K562 (cell line): ENCODE data around the gene TSPAN14. TPM values are rescaled to one million over a fixed set of nuclear protein-coding genes. Genes with fewer than 3 reads are reported as not detected.

Experiments used
- HDAC8 ChIP-seq: fragments of 450-650 bp; IDR thresholded peaks from 2 replicates; pipeline ENCODE4 v1.6.1; 2016; ENCODE audit warnings: mild to moderate bottlenecking, missing genetic modification characterization, moderate library complexity, missing compliant biosample characterization
- MTF1 ChIP-seq: fragments of 250-450 bp; sonication (Bioruptor Pico); IDR thresholded peaks from 2 replicates; pipeline ENCODE4 v1.9.0; 2021; ENCODE audit warnings: moderate library complexity, mild to moderate bottlenecking, inconsistent platforms, borderline replicate concordance
- OTX1 ChIP-seq: fragments of 450-650 bp; formaldehyde crosslinking; IDR thresholded peaks from 2 replicates; pipeline ENCODE4 v1.4.0; 2022; ENCODE audit warnings: mild to moderate bottlenecking
- PCBP2 ChIP-seq: fragments of 200-400 bp; formaldehyde crosslinking; IDR thresholded peaks from 2 replicates; pipeline ENCODE4 v1.6.1; 2018; ENCODE audit warnings: low read length, low read depth, mild to moderate bottlenecking, moderate library complexity; ENCODE audit not compliant: poor library complexity, severe bottlenecking
- RBM39 ChIP-seq: fragments of 200-400 bp; formaldehyde crosslinking; optimal IDR thresholded peaks from 2 replicates; pipeline ENCODE3; 2018; ENCODE audit warnings: low read depth, low read length
- ZNF165 ChIP-seq: fragments of 250-450 bp; sonication (Bioruptor Pico); IDR thresholded peaks from 2 replicates; pipeline ENCODE4 v1.4.0; 2020; ENCODE audit warnings: borderline replicate concordance
- ZNF384 ChIP-seq: IDR thresholded peaks from 2 replicates; pipeline ENCODE4 v1.6.1; 2012; ENCODE audit warnings: low read depth, low read length, improper control_type of control experiment
- polyA plus RNA-seq, 8 experiments: library from polyadenylated mRNA; depleted of rRNA in 4 of 8; stranded (reverse) in 5 of 8; unstranded in 3 of 8; fragments of >200 nt; fragmentation: Nextera tagmentation in 2 of 8; fragmentation: Illumina TruSeq in 1 of 8; extraction: Ambion mirVana in 2 of 8; extraction: Trizol in 1 of 8; gene quantifications; 2 replicates each; pipeline versions ENCODE4 v1.2.1 to v1.2.3, GENCODE V29; 2011 to 2014; ENCODE audit warnings: inconsistent platforms in 1 of 8, missing spikeins in 1 of 8
- total RNA-seq, 7 experiments: library from RNA; depleted of rRNA in 6 of 7; stranded (reverse); fragments of >200 nt in 6 of 7; fragmentation: Illumina TruSeq in 2 of 7; extraction: Trizol in 2 of 7; gene quantifications; 2 replicates each; pipeline versions ENCODE4 v1.2.1 to v1.2.3, GENCODE V29; 2011 to 2021; ENCODE audit warnings: low replicate concordance in 1 of 7
- TF ChIP-seq, protein P1 (sequence below), 2 experiments: IDR thresholded peaks; 2 replicates each; pipeline ENCODE4 v1.6.1; 2011; ENCODE audit warnings: borderline replicate concordance in 1 of 2, control low read depth in 1 of 2, low read depth in 1 of 2, low read length in 1 of 2, mild to moderate bottlenecking in 1 of 2, mixed read lengths in 1 of 2, moderate library complexity in 1 of 2; ENCODE audit not compliant: insufficient read depth in 1 of 2, insufficient read length in 1 of 2, poor library complexity in 1 of 2, severe bottlenecking in 1 of 2; ENCODE audit errors: extremely low read depth in 1 of 2
- TF ChIP-seq, protein P2 (sequence below): fragments of 200-800 bp; sonication (Bioruptor generic); IDR thresholded peaks from 2 replicates; pipeline ENCODE4 v1.6.1; 2017; ENCODE audit warnings: missing genetic modification characterization, missing compliant biosample characterization
- TF ChIP-seq, protein P3 (sequence below): fragments of 250-450 bp; sonication (Bioruptor Pico); IDR thresholded peaks from 2 replicates; pipeline ENCODE4 v1.5.0; 2020; ENCODE audit warnings: mild to moderate bottlenecking
- TF ChIP-seq, protein P4 (sequence below): fragments of 450-650 bp; IDR thresholded peaks from 2 replicates; pipeline ENCODE4 v1.6.1; 2016; ENCODE audit warnings: borderline replicate concordance
- TF ChIP-seq, protein P5 (sequence below): sonication (generic); formaldehyde crosslinking; IDR thresholded peaks from 2 replicates; pipeline ENCODE4 v1.8.0; 2022; ENCODE audit warnings: mild to moderate bottlenecking, low read depth, missing genetic modification reagents

The TSPAN14 gene
- total and polyA plus RNA-seq, 9 of the 15 experiments (the other 6 are each of a cell fraction or from before 2014, with no cell fraction given) = 5.8 to 92.9 (median 23.3) TPM

DNA sequence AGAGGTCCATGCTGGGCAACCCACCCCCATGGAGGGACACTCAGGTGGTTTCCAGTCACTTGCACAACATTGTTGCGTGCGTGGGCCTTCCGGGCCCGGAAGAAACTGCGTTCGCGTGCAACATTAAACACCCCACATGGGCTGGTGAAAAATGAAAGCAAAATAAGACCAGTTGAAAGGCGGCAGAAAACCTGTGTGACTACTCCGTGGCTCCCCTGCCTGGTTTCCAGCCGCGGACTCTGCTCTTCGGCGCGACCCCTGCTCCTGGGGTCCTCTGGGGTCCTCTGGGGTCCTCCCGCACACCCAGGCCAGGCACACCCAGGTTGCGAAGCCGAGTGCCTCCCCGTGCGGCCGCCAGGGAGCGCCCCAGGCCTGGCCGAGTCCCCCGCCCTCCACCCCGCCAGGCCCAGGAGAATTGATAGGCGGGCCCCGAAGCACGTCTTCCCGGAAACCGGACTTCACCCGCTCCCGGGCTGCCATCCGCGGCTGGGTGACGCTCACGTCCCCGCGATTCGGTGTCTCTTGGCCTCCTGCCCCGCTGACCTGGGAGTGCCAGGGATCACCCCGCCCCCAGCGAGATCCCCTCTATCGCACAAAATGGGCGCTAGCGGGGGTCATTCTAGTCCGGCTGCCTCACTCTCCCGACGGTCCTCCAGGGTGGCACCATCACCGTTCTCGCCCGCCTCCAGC lies 81.7 kb downstream of the TSPAN14 start (continued):
- TF ChIP-seq, protein P1, sequence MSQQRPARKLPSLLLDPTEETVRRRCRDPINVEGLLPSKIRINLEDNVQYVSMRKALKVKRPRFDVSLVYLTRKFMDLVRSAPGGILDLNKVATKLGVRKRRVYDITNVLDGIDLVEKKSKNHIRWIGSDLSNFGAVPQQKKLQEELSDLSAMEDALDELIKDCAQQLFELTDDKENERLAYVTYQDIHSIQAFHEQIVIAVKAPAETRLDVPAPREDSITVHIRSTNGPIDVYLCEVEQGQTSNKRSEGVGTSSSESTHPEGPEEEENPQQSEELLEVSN (IDR thresholded peaks at IDR 0.05; ENCODE audit: borderline replicate concordance in 1 of 2, extremely low read depth in 1 of 2, insufficient read depth in 1 of 2, insufficient read length in 1 of 2, low read depth in 1 of 2, low read length in 1 of 2, poor library complexity in 1 of 2, severe bottlenecking in 1 of 2) = peak; percentile 50 to 87
- TF ChIP-seq ZNF165 (CRISPR knock-in tag) = no peak
- no peak for TF ChIP-seq PCBP2
- TF ChIP-seq, protein P2, sequence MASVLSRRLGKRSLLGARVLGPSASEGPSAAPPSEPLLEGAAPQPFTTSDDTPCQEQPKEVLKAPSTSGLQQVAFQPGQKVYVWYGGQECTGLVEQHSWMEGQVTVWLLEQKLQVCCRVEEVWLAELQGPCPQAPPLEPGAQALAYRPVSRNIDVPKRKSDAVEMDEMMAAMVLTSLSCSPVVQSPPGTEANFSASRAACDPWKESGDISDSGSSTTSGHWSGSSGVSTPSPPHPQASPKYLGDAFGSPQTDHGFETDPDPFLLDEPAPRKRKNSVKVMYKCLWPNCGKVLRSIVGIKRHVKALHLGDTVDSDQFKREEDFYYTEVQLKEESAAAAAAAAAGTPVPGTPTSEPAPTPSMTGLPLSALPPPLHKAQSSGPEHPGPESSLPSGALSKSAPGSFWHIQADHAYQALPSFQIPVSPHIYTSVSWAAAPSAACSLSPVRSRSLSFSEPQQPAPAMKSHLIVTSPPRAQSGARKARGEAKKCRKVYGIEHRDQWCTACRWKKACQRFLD (CRISPR knock-in tag) = no peak
- TF ChIP-seq, protein P3, sequence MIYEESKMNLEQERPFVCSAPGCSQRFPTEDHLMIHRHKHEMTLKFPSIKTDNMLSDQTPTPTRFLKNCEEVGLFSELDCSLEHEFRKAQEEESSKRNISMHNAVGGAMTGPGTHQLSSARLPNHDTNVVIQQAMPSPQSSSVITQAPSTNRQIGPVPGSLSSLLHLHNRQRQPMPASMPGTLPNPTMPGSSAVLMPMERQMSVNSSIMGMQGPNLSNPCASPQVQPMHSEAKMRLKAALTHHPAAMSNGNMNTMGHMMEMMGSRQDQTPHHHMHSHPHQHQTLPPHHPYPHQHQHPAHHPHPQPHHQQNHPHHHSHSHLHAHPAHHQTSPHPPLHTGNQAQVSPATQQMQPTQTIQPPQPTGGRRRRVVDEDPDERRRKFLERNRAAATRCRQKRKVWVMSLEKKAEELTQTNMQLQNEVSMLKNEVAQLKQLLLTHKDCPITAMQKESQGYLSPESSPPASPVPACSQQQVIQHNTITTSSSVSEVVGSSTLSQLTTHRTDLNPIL (CRISPR knock-in tag) = no peak
- TF ChIP-seq RBM39 = no peak
- TF ChIP-seq ZNF384 = no peak
- TF ChIP-seq OTX1 (CRISPR knock-in tag) = no peak
- TF ChIP-seq, protein P4, sequence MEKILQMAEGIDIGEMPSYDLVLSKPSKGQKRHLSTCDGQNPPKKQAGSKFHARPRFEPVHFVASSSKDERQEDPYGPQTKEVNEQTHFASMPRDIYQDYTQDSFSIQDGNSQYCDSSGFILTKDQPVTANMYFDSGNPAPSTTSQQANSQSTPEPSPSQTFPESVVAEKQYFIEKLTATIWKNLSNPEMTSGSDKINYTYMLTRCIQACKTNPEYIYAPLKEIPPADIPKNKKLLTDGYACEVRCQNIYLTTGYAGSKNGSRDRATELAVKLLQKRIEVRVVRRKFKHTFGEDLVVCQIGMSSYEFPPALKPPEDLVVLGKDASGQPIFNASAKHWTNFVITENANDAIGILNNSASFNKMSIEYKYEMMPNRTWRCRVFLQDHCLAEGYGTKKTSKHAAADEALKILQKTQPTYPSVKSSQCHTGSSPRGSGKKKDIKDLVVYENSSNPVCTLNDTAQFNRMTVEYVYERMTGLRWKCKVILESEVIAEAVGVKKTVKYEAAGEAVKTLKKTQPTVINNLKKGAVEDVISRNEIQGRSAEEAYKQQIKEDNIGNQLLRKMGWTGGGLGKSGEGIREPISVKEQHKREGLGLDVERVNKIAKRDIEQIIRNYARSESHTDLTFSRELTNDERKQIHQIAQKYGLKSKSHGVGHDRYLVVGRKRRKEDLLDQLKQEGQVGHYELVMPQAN = no peak
- TF ChIP-seq, protein P5, sequence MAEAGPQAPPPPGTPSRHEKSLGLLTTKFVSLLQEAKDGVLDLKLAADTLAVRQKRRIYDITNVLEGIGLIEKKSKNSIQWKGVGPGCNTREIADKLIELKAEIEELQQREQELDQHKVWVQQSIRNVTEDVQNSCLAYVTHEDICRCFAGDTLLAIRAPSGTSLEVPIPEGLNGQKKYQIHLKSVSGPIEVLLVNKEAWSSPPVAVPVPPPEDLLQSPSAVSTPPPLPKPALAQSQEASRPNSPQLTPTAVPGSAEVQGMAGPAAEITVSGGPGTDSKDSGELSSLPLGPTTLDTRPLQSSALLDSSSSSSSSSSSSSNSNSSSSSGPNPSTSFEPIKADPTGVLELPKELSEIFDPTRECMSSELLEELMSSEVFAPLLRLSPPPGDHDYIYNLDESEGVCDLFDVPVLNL = no peak
- TF ChIP-seq MTF1 (CRISPR knock-in tag) = no peak
- 0 out of 2 replicates have a peak, but pooled peaks have one; percentile 18 for TF ChIP-seq HDAC8 (tag)
- TF ChIP-seq, all 486 proteins: peak for 64
